Upper lobe of right lung (tissue), 1 donor: ENCODE measurements around the gene TOMM6. TPM values are rescaled to one million over a fixed set of nuclear protein-coding genes. Genes with fewer than 3 reads are reported as not detected.
A peak's percentile ranks its signal among the peaks of the same experiment; 100 is the strongest.

Source experiments
- ATAC-seq: fragments of 200-7000 bp; cut with Tn5 transposase; one replicate; pipeline ENCODE4 v1.9.1; 2020; ENCODE audit warnings: mild to moderate bottlenecking, moderate library complexity
- DNase-seq: peaks from one replicate; pipeline ENCODE4 v3.0.0-alpha.2; 2020
- H3K27ac ChIP-seq: fragments of 200-600 bp; one replicate; pipeline ENCODE4 v1.8.0; 2022
- H3K27me3 ChIP-seq: fragments of 200-600 bp; one replicate; pipeline ENCODE4 v1.8.0; 2022; ENCODE audit warnings: mild to moderate bottlenecking
- H3K36me3 ChIP-seq: fragments of 200-600 bp; one replicate; pipeline ENCODE4 v1.8.0; 2022
- H3K4me1 ChIP-seq: fragments of 200-600 bp; one replicate; pipeline ENCODE4 v1.8.0; 2022
- H3K4me3 ChIP-seq: fragments of 200-600 bp; one replicate; pipeline ENCODE4 v1.8.0; 2022; ENCODE audit warnings: mild to moderate bottlenecking
- H3K9me3 ChIP-seq: fragments of 200-600 bp; one replicate; pipeline ENCODE4 v1.8.0; 2022
- intact Hi-C: fragments of 100-400 bp; cut with DNase I; formaldehyde crosslinking; loops from one replicate; pipeline ENCODE4 v1.11.0; 2022
- total RNA-seq: library from RNA; stranded (reverse); fragmentation: NEBNext Ultra II Directional; extraction: Animal tissue kit (Norgen Biotek cat#: 25700); gene quantifications from one replicate; pipeline ENCODE4 v1.2.1, GENCODE V29; 2021
- TF ChIP-seq, protein P1 (sequence below): fragments of 200-600 bp; IDR thresholded peaks from one replicate; pipeline ENCODE4 v1.8.0; 2022; ENCODE audit warnings: antibody characterized with exemption
- donor health status: DM: no; HTN: yes; CAD: no; lungs with severe emphysema.

TOMM6 gene
- total RNA-seq, 1 donor from 2014 or later = 138 TPM

DNA sequence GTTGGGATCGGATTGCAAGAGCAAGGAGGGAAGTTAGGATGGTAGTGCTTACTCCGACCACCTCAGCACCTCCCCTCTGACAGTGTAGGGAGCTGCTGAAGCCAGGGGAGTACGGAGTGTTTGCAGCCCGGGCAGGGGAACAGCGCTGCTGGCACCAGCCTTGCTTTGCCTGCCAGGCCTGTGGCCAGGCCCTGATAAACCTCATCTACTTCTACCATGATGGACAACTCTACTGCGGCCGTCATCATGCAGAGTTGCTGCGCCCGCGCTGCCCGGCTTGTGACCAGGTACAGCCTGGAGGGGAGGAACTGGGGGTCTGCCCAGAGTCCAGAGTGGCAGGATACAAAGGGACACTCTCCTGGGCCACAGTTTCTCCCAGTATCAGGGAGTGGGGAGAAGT, 2.2 kb upstream of the TOMM6 start:
- Histone ChIP-seq H3K9me3 (no peaks in the 10 kb centered on the region), H3K27me3 (no peaks in the 10 kb centered on the region), H3K4me1 (peaks cover 59% of the 10 kb centered on the region), H3K27ac (peak overlapping the region; percentile 36), H3K4me3 (no peak overlapping the region), H3K36me3 (peaks cover 13% of the 10 kb centered on the region)
- TF ChIP-seq, protein P1, sequence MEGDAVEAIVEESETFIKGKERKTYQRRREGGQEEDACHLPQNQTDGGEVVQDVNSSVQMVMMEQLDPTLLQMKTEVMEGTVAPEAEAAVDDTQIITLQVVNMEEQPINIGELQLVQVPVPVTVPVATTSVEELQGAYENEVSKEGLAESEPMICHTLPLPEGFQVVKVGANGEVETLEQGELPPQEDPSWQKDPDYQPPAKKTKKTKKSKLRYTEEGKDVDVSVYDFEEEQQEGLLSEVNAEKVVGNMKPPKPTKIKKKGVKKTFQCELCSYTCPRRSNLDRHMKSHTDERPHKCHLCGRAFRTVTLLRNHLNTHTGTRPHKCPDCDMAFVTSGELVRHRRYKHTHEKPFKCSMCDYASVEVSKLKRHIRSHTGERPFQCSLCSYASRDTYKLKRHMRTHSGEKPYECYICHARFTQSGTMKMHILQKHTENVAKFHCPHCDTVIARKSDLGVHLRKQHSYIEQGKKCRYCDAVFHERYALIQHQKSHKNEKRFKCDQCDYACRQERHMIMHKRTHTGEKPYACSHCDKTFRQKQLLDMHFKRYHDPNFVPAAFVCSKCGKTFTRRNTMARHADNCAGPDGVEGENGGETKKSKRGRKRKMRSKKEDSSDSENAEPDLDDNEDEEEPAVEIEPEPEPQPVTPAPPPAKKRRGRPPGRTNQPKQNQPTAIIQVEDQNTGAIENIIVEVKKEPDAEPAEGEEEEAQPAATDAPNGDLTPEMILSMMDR = no peak
- intact Hi-C loops = loop anchor here (5.0 to 10.0 kb wide), 2 partner anchors 150 to 257 kb away; no protein-coding TSS in a partner anchor
- ATAC-seq (no peak), DNase-seq (no peak)

DNA sequence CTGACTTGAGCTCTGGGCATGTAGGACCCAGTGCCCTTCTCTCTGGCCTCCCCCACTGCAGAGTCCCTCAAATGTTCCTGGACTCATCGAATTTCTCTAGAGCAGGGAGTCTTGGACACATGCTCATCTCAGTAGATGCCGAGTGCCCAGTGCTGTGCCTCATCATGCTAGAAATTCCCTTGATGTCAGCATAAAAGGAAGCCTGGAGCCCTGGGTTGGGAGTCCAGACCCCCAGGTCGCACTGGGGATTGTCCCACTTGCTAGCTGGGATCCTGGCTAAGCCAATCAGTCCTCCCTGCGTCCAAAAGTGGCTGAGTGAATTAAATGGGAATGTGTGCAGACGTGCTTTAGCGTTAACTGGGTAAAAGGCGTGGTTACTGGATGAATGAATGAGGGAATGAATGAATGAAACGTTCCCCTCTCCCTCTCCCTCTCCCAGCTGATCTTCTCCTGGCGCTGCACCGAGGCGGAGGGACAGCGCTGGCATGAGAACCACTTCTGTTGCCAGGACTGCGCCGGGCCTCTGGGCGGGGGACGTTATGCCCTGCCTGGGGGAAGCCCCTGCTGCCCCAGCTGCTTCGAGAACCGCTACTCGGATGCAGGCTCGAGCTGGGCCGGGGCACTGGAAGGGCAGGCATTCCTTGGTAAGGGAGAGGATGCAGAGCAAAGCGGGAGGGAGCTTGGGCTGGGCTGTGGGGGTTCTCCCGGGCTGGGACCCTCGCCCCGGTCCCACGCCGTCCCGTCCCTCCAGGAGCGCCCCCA, 1.6 kb upstream of the TOMM6 start:
- Histone ChIP-seq H3K36me3 (peaks cover 19% of the 10 kb centered on the region), H3K9me3 (no peaks in the 10 kb centered on the region), H3K4me1 (peaks cover 59% of the 10 kb centered on the region), H3K27ac (peak overlapping the region; percentile 98), H3K4me3 (peak overlapping the region; percentile 98), H3K27me3 (no peaks in the 10 kb centered on the region)
- DNase-seq = no peak
- no peak for ATAC-seq
- TF ChIP-seq, protein P1 = no peak
- intact Hi-C loops = loop anchor here (5.0 to 10.0 kb wide), 2 partner anchors 149 to 256 kb away; no protein-coding TSS in a partner anchor

DNA sequence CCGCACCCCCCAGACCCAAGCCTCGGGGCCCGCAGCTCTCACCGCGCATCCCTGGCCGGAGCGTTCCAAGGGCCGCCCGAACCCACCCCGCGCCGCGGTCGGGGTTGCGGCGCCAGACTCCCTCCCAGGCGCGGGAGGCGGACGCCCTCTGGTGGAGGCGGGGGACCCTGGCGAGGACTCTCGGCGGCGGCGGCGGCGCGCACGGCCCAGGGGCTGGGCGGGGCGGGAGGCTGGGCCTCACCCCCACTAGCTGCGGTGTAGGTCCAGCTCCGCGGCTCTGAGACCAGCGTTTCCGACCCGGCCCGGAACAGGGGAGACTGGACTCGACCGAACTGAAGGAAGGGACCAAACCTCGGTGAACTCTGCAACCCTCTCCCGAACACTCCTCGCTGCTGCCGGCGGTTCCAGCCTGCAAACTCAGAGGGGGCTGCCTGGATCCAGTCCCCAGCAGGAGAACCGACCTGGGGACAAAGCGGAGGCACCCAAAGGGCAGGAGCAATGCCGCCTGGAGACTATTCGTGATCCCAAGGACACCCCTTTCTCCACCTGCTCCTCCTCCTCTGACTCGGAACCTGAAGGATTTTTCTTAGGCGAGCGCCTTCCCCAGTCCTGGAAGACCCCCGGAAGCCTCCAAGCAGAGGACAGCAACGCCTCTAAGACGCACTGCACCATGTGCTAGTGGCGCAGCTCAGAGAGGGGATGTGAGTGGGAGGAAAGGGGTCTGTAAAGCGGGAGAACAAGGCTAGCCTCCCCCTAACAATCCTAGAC, 859 bp upstream of the TOMM6 start:
- H3K27ac ChIP-seq = peak overlapping the region; percentile 98
- peak; percentile 93 for ATAC-seq
- no peaks in the 10 kb centered on the region for H3K9me3 ChIP-seq
- intact Hi-C loops = loop anchor here (5.0 to 10.0 kb wide), 2 partner anchors 148 to 256 kb away; no protein-coding TSS in a partner anchor
- H3K4me3 ChIP-seq = peak overlapping the region; percentile 98
- peaks cover 27% of the 10 kb centered on the region for H3K36me3 ChIP-seq
- H3K27me3 ChIP-seq = no peaks in the 10 kb centered on the region
- TF ChIP-seq, protein P1 = peak; percentile 75
- peaks cover 53% of the 10 kb centered on the region for H3K4me1 ChIP-seq
- DNase-seq = peak; percentile 95

DNA sequence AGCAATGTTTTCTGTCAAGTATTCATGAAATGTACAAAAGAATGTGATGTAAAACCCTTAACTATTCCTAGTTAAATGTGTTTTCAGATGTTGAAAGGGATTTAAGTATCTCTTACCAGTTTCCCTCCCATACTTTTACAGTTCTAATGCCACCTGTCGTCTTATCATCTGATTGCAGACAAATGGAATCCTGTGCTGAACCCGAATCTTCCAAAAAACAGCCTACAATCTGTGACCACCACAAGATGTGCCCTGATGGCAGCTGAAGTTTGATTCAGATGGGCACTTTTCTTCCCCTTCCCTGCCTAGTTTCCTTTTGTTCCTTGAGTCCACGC, 1.9 kb downstream of the TOMM6 start:
- intact Hi-C loops = loop anchor here (5.0 to 10.0 kb wide), 2 partner anchors 145 to 253 kb away; no protein-coding TSS in a partner anchor
- H3K4me1 ChIP-seq = peaks cover 37% of the 10 kb centered on the region
- no peaks in the 10 kb centered on the region for H3K27me3 ChIP-seq
- ATAC-seq (no peak), DNase-seq (no peak)
- H3K4me3 ChIP-seq = no peak overlapping the region
- peaks cover 37% of the 10 kb centered on the region for H3K36me3 ChIP-seq
- TF ChIP-seq, protein P1 = no peak
- H3K9me3 ChIP-seq = no peaks in the 10 kb centered on the region
- no peak overlapping the region for H3K27ac ChIP-seq

DNA sequence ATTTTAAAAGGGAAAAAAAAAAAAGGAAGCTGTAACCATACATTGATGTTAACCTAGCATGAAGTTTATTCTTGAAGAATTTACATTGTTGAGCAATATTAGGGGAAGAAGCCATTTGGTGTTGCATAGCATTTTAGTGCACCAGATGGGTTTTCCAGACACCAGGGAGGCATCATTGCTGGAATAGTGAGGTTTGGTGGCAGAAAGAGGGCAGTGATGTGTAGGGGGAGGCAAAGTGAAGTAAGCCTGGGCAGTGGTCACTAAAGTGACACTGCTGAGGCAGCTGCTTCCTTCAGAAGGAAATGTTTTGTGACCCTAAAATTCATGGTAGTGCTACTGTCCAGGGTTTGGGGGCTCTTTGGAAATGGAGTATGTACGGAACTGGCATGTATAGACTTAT, 2.6 kb downstream of the TOMM6 start:
- Histone ChIP-seq H3K9me3 (no peaks in the 10 kb centered on the region), H3K4me1 (peaks cover 30% of the 10 kb centered on the region), H3K27ac (no peak overlapping the region), H3K4me3 (no peak overlapping the region), H3K27me3 (no peaks in the 10 kb centered on the region), H3K36me3 (peaks cover 44% of the 10 kb centered on the region)
- no peak for ATAC-seq
- intact Hi-C loops = no loop called here
- no peak for DNase-seq
- TF ChIP-seq, protein P1 = no peak
